NCI-H526 treated with DMSO at 0.1 percent for 48 hours (cell line): Measurements from ENCODE around the gene C2.
"Not testable (repeated sequence)": the region's sequence is repeated elsewhere in the genome, so short reads cannot be mapped to it uniquely, and the experiment has no call there.

Experiments
- DNase-seq: peaks from one replicate; lab custom pipeline; 2025; lab: John Stamatoyannopoulos, UW

The C2 gene

DNA sequence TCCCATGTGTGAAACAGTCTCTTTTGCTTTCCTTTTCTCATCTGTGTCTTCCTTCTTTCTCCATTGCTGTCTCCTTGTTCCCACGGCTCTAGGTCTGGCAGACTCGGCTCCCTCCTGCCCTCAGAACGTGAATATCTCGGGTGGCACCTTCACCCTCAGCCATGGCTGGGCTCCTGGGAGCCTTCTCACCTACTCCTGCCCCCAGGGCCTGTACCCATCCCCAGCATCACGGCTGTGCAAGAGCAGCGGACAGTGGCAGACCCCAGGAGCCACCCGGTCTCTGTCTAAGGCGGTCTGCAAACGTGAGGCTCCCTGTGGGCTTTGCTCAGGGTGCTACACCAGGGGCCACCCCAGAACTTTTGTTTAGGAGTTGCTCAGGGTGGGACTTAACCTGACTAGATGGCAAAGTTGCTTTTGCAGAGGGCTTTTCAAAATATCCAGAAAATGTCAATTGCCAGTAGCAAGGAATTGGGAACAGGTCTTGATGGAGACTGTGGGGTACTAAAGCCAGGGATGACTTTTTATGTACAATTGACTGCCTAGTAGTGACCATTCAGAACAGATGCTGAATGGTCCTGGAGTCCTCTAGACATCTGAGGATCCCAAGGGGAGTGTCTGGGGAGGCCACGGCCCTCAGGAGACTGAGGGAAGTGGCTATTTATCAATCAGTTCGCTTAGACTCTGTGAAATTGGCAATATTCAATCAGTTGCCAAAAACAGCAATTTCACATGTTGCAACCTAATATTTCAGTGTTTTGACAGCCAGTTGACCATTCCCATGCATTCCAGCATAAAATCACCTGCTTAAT lies 550 bp downstream of the C2 start:
- DNase-seq, result no peak

DNA sequence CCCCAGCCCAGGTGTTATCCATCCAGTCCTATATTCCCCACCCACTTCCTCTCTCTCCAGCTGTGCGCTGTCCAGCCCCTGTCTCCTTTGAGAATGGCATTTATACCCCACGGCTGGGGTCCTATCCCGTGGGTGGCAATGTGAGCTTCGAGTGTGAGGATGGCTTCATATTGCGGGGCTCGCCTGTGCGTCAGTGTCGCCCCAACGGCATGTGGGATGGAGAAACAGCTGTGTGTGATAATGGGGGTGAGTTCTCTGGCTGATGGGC lies 1.1 kb downstream of the C2 start:
- no peak for DNase-seq

DNA sequence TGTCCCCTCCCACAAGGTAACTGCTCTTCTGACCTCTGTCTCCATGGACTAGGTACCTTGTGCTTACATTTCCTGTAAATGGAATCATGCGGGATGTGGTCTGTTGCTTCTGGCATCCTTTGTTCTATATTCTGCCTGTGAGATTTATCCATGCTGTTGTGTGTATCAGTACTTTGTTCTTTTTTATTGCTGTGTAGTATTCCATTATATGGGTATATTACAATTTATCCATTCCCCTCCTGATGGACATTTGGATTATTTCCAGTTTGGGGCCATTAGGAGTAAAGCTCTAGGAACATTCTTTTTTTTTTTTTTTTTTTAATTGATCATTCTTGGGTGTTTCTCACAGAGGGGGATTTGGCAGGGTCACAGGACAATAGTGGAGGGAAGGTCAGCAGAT lies 3.4 kb downstream of the C2 start:
- no peak for DNase-seq

DNA sequence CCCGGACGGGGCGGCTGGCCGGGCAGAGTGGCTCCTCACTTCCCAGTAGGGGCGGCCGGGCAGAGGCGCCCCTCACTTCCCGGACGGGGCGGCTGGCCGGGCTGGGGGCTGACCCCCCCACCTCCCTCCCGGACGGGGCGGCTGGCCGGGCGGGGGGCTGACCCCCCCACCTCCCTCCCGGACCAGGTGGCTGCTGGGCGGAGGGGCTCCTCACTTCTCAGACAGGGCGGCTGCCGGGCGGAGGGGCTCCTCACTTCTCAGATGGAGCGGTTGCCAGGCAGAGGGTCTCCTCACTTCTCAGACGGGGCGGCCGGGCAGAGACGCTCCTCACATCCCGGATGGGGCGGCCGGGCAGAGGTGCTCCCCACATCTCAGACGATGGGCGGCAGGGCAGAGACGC lies 4.6 kb downstream of the C2 start:
- not testable (repeated sequence) for DNase-seq

DNA sequence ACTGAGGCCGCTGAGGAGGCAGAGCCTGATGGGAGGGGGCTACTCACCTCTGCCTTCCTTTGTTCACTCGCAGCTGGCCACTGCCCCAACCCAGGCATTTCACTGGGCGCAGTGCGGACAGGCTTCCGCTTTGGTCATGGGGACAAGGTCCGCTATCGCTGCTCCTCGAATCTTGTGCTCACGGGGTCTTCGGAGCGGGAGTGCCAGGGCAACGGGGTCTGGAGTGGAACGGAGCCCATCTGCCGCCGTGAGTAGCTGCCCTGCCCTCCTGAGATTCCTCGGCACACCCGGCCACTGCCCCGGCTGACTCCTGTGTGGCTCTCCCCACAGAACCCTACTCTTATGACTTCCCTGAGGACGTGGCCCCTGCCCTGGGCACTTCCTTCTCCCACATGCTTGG lies 6.0 kb downstream of the C2 start:
- no peak for DNase-seq

DNA sequence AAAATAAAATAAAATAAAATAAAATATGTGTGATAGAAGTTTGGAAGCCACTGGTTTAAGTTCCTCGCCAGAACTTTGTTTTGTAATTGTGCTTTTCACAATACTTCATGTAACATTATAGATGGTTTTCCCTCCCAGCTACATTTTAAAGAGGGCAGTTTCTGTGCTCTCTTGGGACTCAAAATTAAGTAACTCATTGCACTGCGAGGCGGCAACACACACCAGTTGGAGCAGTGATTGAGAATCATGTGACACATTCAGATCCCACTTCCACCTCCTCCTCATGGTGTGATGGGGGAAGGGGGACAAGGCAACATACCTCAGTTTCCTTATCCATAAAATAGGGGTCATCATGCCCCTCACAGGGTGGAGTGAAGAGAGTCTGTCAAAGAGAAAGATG lies 7.5 kb downstream of the C2 start:
- DNase-seq, result no peak

DNA sequence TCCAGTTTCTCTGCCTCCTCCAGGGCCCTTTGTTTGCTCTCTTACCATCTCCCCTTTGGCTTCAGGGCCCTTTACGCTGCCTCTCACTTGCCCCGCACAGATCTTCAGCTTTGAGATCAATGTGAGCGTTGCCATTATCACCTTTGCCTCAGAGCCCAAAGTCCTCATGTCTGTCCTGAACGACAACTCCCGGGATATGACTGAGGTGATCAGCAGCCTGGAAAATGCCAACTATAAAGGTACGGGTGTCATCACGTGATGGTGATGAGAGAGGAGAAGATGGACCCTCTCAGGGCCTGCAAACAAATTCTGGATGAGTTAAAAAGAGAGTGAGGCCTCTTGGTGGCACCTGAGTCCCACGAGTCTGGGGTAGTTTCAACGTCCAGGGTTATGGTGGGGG lies 8.3 kb downstream of the C2 start:
- no peak for DNase-seq

DNA sequence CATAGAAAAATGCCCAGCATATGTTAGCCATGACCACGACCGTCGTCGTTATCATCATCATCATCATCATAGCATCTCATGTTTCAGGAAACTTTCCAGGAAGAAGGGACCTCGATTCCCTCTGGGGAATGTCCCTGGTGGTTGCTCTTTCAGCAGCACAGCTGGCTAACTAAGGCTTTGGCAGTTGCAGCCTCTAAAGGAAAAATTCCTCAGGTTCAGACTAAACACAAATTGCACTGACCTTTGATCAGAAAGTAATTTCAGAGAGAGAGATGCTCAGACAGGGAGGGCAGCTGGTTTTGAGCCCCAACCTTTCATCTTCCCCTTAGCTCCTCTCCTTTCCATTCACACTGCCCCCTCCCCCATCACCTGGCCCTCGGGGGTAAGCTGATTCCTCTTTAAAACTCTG lies 12.7 kb downstream of the C2 start:
- no peak for DNase-seq

DNA sequence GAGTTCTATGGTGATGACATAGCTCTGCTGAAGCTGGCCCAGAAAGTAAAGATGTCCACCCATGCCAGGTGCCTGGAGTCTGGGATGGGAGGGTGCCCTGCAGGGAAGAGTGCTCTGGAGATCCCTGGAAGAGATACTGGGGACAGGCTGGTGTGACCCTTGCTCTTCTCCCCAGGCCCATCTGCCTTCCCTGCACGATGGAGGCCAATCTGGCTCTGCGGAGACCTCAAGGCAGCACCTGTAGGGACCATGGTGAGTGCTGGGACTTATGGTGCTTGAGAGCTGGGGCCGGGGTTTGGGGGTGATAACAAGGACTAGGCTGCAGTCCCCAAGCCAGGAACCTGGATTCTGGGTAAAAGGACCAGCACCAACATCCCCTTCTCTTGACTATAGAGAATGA lies 16.2 kb downstream of the C2 start:
- DNase-seq, result no peak

DNA sequence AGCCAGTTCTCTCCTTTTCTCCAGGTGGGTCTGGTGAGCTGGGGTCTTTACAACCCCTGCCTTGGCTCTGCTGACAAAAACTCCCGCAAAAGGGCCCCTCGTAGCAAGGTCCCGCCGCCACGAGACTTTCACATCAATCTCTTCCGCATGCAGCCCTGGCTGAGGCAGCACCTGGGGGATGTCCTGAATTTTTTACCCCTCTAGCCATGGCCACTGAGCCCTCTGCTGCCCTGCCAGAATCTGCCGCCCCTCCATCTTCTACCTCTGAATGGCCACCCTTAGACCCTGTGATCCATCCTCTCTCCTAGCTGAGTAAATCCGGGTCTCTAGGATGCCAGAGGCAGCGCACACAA lies 17.6 kb downstream of the C2 start:
- no peak for DNase-seq

DNA sequence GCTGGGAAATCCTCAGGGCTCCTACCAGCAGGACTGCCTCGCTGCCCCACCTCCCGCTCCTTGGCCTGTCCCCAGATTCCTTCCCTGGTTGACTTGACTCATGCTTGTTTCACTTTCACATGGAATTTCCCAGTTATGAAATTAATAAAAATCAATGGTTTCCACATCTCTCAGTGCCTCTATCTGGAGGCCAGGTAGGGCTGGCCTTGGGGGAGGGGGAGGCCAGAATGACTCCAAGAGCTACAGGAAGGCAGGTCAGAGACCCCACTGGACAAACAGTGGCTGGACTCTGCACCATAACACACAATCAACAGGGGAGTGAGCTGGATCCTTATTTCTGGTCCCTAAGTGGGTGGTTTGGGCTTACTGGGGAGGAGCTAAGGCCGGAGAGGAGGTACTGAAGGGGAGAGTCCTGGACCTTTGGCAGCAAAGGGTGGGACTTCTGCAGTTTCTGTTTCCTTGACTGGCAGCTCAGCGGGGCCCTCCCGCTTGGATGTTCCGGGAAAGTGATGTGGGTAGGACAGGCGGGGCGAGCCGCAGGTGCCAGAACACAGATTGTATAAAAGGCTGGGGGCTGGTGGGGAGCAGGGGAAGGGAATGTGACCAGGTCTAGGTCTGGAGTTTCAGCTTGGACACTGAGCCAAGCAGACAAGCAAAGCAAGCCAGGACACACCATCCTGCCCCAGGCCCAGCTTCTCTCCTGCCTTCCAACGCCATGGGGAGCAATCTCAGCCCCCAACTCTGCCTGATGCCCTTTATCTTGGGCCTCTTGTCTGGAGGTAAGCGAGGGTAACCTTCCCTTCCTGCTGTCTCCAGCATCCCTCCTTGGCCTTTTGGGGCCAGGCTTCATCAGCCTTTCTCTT lies 18.2 kb downstream of the C2 start, which contains the start of gene CFB:
Gene CFB (plus strand): TSS at position 589 of the 863 bp plus-strand sequence. CDS start 127 bp downstream, at position 716.
- no peak for DNase-seq

DNA sequence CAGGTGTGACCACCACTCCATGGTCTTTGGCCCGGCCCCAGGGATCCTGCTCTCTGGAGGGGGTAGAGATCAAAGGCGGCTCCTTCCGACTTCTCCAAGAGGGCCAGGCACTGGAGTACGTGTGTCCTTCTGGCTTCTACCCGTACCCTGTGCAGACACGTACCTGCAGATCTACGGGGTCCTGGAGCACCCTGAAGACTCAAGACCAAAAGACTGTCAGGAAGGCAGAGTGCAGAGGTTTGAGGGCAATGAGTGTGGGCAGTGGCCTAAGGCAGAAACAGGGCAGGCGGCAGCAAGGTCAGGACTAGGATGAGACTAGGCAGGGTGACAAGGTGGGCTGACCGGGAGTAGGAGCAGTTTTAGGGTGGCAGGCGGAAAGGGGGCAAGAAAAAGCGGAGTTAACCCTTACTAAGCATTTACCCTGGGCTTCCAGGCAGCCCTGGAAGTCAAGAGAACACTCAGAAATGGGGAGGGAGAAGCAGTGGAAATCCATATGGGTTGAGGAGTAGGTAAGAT lies 18.9 kb downstream of the C2 start:
- DNase-seq, result no peak

DNA sequence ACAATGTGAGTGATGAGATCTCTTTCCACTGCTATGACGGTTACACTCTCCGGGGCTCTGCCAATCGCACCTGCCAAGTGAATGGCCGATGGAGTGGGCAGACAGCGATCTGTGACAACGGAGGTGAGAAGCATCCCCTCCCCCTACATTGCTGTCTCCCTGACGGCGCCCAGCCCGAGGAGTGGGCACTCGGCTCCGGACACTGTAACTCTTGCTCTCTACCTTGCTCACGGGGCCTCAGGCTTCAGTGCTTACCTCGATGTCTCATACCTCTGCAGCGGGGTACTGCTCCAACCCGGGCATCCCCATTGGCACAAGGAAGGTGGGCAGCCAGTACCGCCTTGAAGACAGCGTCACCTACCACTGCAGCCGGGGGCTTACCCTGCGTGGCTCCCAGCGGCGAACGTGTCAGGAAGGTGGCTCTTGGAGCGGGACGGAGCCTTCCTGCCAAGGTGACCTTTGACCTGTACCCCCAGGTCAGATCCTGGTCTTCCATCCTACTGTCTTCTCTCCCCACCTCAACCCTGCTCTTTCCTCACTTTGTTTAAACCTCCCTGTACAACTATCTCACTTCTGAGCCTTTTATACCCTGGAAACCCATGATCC lies 19.7 kb downstream of the C2 start:
- no peak for DNase-seq

DNA sequence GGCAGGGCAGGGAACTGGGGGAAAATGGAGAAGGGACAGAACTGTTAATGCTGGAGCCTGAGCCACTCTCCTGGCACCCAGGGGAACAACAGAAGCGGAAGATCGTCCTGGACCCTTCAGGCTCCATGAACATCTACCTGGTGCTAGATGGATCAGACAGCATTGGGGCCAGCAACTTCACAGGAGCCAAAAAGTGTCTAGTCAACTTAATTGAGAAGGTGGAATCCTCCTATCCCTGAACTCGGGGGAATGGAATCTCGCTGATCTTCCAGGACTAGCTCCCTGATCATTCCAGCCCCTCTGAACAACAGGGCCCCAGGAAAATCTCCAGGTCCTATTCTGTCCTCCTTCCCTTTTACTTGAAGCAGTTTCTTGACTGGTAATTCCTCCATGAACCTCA lies 20.3 kb downstream of the C2 start:
- no peak for DNase-seq

DNA sequence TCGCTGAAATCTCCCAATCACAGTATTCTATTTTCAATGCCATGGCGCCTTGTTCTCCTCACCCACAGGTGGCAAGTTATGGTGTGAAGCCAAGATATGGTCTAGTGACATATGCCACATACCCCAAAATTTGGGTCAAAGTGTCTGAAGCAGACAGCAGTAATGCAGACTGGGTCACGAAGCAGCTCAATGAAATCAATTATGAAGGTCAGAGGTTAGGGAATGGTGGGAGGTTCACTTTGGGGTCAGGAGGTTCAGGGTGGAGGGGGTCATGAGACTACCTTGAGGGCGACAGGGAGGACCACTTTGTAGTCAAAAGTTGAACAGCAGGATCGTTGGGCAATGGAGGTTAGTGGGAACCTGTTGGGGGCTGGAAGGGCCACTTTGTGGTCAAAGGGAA lies 20.8 kb downstream of the C2 start:
- DNase-seq, result no peak

DNA sequence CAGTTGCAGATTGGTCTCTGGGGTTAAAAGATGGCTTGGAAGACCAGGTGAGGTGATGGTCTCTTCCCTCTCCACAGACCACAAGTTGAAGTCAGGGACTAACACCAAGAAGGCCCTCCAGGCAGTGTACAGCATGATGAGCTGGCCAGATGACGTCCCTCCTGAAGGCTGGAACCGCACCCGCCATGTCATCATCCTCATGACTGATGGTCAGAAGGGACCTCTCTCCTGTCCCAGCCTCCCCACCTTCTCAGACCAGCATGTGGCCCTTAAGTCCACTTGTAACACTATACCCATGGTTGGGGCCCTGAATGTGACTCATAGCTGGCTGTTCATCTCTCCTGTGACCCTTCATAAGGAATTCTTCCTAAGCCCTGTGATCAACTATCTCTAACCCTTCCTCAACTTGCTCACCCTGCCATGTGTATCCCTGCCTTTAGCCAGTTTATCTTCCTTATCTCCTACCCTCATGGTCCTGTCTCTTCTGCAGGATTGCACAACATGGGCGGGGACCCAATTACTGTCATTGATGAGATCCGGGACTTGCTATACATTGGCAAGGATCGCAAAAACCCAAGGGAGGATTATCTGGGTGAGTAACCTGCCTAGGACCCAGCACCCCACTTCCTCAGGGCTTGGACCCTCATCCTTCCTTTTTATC lies 21.4 kb downstream of the C2 start:
- no peak for DNase-seq

DNA sequence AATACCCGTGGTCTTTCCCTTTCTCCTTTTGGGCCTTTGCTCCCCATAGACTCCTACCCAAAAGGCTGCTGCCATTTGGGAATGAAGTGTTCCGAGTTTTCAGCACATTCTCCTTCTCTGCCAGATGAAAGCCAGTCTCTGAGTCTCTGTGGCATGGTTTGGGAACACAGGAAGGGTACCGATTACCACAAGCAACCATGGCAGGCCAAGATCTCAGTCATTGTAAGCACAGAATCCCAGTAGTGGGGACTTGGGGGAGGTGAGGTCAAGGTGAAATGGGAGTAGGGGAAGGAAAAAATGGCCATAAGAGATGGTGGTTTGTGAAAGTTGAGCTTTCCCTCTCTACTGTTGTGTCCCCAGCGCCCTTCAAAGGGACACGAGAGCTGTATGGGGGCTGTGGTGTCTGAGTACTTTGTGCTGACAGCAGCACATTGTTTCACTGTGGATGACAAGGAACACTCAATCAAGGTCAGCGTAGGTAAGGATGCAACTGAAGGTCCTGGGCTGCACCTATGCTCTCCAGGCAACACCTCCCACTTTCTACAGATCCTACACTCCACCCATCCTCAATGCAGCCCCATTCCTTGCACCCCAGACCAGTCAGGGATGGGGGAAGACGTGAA lies 22.5 kb downstream of the C2 start:
- DNase-seq, result no peak

DNA sequence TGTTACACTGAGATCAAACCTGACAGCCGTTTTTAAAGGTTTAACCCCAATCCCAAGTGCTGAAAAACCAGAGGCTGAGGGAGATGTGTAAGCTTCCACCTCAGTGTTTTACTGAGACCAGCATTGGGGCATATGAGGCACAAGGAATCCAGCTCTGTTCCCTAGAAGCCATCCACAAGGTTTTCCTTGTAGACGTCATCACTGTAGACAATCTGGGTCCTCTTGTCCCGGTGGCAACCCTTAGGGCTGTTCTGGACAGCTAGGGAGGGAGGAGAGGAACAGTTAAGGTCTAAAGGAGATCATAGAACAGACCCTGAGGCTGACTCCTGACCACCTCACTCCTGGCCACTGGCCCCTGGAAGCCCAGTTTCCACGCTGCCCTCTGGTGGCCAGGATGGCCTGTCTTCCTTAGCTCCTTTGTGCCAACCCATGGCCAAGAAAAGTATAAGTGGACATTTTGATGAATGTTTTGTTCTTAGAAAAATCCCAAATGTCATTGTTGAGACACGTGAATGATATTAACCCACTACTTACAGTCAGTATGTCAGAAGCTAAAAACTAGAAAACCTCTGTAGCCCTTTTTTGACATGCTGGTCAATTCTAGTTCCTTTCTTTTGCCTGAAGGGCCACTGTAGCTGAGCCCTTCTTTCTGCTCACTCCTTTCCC lies 24.8 kb downstream of the C2 start:
- no peak for DNase-seq

DNA sequence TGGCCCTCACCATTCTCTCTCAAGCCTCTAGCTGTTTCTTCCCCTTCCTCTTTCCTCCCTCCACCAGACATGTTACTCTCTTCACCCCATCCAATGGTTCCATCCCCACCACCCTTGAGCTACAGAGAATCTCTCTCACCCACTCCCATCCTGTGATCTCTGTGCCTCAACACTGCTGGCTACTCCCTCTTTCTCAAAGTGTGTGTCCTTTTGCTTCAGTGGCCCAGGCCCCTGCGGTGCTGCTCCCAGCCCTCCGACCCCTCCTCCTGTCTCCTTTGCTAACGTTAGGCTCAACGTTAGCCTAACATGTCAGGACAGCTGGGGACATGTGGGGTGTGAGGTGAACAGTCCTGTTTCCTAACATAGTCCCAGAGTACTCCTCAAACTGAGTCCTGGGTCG lies 25.4 kb downstream of the C2 start:
- no peak for DNase-seq

DNA sequence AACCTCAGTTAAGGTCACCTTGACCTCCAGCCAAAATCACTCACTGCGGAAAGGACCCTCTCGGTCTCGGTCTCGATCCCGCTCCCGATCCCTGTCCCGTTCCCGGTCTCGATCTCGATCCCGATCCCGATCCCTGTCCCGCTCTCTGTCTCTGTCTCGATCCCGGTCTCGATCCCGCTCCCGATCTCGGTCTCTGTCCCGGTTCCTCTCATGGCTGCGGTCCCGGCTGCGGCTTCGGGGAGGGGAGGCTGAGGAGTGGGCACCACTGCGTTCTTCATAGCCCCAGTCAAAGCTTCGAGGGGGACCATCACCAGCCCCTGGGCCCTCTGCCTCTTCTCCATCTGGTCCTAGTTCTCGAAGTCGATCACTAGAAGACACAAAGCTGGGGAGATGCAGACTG lies 27.0 kb downstream of the C2 start:
- no peak for DNase-seq

DNA sequence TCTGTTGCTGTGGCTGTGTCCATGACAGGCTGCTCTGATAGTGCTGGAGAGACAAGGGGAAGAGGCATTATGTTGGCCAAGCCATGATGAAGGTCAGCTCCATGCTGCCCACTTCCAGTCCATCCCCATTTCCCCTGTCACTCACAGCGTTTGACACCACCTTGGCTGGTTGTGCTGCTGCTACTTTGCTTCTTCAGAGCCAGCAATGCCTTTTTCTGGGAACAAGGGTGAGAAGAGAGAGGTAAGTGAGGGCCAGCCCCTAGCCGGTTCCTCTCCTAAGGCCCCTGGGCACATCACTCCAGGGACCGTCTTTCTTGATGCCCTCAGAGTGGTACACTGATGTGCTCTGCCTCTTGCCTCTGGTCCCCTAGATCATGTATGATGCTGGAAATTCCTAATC lies 29.3 kb downstream of the C2 start:
- no peak for DNase-seq

DNA sequence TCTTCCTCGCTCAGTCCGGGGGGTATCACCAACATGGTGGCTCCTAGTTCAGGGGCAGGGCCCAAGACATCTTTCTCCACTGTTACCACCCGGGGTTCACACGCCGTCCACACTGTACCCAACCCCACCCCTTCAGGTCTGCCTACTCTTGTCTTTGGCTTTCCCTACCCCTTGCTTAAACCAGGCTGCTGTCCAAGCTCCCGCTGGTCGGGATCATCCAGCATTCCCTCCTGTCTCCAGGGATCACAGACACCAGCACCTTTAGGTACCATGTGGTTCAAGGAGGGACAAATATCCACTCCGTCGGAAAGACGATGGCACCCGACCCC lies 30.9 kb downstream of the C2 start:
- DNase-seq, result no peak
